Testis (tissue), 2 donors: ENCODE measurements around the gene C11orf97.

Experiments
- POLR2A ChIP-seq: fragments of 450-650 bp; IDR thresholded peaks from one replicate; pipeline ENCODE4 v1.6.1; 2017; ENCODE audit warnings: antibody characterized with exemption, mild to moderate bottlenecking, moderate library complexity
- TF ChIP-seq, protein P1 (sequence below), 3 experiments: fragments of 450-650 bp in 2 of 3; fragments of 200-600 bp in 1 of 3; sonication (generic) in 1 of 3; IDR thresholded peaks; one replicate each; pipeline ENCODE4 v1.5.1; 2016 to 2019; ENCODE audit warnings: antibody characterized with exemption in 3 of 3, mild to moderate bottlenecking in 2 of 3, moderate library complexity in 1 of 3

DNA sequence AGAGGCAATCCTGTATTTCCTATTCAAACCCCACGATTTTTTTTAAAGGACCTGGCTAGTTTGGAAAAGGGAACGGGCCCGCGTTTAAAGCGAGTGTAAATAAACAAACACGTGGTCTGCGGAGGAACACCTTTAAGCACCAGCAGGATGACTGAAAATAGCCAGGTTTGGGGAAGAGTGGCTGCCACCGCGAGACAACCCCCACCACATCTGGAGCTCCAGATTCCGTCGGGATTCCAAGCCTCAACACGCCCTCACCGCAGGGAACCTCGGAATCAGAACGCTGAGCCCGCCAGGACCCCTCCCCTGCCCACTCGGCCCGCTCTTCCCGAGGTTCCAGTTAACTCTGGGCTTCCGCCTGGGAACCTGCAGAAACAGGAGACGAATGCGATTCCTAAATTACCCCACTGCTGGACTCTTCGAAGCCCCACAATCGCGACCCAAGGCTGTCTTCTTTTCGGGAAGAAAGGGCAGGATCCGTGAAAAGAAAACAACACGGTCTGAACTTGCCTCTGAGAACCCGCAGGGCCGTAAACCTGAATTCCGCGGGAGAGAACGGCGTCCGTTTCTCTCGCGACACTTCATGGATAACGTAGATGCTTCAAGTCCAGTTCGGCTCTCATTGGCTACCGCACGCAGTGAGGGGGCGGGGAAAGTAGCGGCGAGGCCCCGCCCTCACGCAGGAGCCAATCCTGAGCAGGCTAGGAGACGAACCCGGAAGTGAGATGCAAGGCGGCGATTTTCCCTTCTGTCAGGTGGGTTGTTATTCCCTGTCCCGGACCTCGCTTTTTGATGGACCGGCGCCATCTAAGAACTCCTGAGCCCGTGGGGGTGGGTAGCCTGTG, 18.8 kb upstream of the C11orf97 start, which contains the start of the genes ANKRD49 and MRE11:
- TF ChIP-seq POLR2A = no peak
- TF ChIP-seq, protein P1, sequence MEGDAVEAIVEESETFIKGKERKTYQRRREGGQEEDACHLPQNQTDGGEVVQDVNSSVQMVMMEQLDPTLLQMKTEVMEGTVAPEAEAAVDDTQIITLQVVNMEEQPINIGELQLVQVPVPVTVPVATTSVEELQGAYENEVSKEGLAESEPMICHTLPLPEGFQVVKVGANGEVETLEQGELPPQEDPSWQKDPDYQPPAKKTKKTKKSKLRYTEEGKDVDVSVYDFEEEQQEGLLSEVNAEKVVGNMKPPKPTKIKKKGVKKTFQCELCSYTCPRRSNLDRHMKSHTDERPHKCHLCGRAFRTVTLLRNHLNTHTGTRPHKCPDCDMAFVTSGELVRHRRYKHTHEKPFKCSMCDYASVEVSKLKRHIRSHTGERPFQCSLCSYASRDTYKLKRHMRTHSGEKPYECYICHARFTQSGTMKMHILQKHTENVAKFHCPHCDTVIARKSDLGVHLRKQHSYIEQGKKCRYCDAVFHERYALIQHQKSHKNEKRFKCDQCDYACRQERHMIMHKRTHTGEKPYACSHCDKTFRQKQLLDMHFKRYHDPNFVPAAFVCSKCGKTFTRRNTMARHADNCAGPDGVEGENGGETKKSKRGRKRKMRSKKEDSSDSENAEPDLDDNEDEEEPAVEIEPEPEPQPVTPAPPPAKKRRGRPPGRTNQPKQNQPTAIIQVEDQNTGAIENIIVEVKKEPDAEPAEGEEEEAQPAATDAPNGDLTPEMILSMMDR (IDR thresholded peaks at IDR 0.05) = no peak
